GM12892 (cell line): ENCODE data around the gene ZNF140.

Source experiments
- DNase-seq: peaks from one replicate; pipeline ENCODE4 v3.0.0; 2011; ENCODE audit not compliant: insufficient read length
- FAIRE-seq: peaks from 2 replicates; lab custom pipeline; 2011; peaks lifted over from hg19 to GRCh38; lab: Jason Lieb, UNC
- POLR2A ChIP-seq: IDR thresholded peaks from 2 replicates; pipeline ENCODE4 v1.6.1; 2011; ENCODE audit warnings: low read depth, low read length, control low read depth
- POLR2AphosphoS5 ChIP-seq: IDR thresholded peaks from 2 replicates; pipeline ENCODE4 v1.6.1; 2011; ENCODE audit warnings: low read depth, low read length, control low read depth
- TAF1 ChIP-seq: IDR thresholded peaks from 2 replicates; pipeline ENCODE4 v1.6.1; 2011; ENCODE audit warnings: low read depth, mild to moderate bottlenecking, control low read depth, low read length, borderline replicate concordance

ZNF140 gene

DNA sequence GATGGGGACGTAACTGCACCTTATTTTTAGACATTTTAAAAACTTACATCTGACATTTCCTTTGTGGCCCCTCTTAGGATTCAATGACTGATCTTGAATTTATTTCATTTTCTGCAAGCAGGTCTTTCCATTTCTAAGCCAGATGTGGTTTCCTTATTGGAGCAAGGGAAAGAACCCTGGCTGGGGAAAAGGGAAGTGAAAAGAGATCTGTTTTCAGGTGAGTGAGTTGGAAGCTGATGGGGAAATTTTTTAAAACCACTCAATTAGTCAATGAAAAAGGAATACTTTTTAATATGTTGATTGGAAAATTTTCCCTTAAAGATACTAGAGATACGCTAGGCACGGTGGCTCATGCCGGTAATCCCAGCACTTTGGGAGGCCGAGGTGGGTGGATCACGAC lies 2.6 kb downstream of the ZNF140 start:
- DNase-seq = no peak
- FAIRE-seq = no peak
- TF ChIP-seq TAF1 (no peak), POLR2AphosphoS5 (no peak), POLR2A (no peak)

DNA sequence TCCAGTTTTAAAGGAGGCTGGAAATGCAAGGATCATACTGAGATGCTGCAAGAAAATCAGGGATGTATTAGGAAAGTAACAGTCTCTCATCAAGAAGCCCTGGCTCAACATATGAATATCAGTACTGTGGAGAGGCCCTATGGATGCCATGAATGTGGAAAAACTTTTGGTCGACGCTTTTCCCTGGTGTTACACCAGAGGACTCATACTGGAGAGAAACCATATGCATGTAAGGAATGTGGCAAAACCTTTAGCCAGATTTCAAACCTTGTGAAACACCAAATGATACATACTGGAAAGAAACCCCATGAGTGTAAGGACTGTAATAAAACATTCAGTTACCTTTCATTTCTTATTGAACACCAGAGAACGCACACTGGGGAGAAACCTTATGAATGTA lies 24.9 kb downstream of the ZNF140 start:
- FAIRE-seq (no peak), DNase-seq (no peak)
- no peak for TF ChIP-seq POLR2A
- no peak for TF ChIP-seq TAF1
- no peak for TF ChIP-seq POLR2AphosphoS5

DNA sequence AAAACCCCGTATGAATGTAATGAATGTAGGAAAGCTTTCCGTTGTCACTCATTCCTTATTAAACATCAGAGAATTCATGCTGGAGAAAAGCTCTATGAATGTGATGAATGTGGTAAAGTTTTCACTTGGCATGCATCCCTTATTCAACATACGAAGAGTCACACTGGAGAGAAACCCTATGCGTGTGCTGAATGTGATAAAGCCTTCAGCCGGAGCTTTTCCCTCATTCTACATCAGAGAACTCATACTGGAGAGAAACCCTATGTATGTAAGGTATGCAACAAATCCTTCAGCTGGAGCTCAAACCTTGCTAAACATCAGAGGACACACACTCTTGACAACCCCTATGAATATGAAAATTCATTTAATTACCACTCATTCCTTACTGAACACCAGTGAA lies 25.5 kb downstream of the ZNF140 start:
- FAIRE-seq (no peak), DNase-seq (no peak)
- TF ChIP-seq TAF1 (no peak), POLR2AphosphoS5 (no peak), POLR2A (no peak)

DNA sequence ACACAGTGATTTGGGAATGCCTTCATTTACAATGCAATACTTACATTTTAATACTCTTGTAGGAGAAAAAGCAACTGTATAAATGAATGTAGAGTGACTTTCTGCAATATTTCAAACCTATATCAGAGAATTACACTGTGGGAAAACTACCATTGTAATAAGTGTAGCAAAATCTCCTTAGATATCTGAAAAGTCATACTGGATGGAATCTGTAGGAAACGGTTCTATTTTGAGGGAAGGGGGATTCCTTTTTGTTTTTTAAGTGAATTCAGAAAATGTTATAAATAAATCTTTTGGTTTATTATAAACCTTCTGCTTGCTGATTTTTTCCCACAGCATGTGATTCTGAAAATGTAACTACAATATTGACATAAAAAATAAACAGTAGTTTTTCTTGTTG lies 26.4 kb downstream of the ZNF140 start:
- TF ChIP-seq POLR2A (no peak), TAF1 (no peak), POLR2AphosphoS5 (no peak)
- FAIRE-seq (no peak), DNase-seq (no peak)

DNA sequence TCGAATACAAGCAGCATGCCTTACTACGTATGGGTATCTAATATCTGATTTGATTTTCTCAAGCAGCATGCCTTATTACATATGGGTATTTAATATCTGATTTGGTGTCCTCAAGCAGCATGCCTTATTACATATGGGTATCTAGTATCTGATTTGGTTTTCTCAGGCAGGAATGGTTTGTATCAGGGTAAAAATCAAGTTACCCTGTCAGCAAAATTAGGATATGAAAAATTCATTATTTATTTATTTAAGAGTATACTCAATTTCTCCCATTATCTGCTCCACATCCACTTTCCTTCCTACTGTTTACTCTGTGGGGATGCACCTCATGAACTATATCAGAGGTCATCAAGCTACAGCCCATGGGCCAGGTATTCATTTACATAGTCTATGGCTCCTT lies 27.4 kb downstream of the ZNF140 start:
- FAIRE-seq = no peak
- TF ChIP-seq TAF1 (no peak), POLR2A (no peak), POLR2AphosphoS5 (no peak)

DNA sequence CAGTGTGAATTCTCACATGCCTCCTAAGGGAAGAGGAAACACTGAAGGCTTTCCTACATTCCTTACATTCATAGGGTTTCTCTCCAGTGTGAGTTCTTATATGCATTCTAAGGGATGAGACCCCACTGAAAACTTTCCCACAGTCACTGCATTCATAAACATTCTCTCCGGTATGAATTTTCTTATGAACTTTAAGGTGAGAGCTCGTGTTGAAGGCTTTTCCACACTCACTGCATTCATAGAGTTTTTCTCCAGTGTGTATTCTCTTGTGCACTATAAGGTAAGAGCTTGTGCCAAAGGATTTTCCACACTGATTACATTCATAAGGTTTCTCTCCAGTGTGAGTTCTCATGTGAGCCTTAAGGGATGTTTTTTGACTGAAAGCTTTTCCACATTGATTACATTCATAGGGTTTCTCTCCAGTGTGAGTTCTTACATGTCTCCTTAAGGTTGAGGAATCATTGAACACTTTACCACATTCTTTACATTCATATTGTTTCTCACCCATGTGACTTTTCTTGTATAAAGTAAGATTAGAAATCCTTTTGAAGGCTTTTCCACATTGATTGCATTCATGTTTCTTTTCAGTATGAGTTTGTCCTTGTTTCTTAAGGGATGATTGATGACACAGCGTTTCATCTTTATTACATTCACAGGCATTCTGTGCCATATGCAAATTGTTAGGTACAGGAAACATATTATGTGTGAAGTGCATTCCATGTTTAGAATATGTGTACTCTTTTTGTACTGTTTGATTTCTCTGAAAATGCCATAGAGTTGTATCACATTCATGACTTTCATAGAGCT lies 39.9 kb downstream of the ZNF140 start:
- FAIRE-seq = no peak
- TF ChIP-seq POLR2A (no peak), TAF1 (no peak), POLR2AphosphoS5 (no peak)
- no peak for DNase-seq

More for the DNA sequence above, 27.4 kb downstream of the ZNF140 start:
- no peak for DNase-seq

DNA sequence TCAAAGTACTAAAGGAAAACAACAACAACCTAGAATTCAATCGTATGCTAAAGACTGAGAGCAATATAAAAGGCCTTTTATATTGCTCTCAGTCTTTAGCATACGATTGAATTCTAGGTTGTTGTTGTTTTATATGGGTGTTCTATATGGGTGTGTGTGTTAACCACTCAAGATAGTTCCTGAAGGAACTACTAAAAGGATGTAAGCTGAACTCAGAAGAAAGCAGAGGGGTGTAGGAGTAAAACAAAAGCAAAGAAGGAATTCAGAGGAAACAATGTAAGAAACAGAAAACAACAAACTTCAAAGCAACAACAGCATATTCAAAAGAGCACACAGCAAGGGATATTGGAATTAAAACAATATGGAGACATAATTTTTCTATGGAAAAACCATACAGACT lies 44.0 kb downstream of the ZNF140 start:
- TF ChIP-seq POLR2A = no peak
- TF ChIP-seq TAF1 = no peak
- TF ChIP-seq POLR2AphosphoS5 = no peak
- DNase-seq (no peak), FAIRE-seq (no peak)

DNA sequence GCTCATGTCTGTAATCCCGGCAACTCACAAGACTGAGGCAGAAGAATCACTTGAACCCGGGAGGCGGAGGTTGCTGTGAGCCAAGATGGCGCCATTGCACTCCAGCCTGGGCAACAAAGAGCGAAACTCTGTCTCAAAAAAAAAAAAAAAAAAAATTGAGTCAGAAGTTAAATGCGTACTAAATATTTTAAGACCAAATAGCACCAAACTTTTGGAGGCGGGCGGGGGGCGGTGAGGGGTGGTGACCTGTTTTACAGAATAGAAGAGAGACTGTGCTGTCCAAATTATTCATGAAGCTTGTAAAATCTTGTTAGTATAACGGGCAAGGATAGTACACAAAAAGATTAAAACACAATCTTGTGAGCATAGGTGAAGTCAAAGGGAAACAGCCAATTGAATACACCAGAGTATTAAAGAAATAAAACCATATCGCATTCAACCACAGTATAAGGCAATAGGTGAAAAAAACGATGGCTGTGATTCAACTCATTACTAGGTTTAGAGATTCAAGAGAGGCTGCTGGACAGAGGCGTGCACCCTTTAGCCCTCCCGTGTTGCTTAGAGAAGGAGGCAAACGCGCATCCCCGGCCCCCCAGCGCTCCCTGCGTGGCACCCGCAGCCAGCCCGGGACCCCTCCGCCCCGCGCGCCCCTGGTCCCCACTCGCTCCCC lies 48.8 kb downstream of the ZNF140 start:
- TF ChIP-seq POLR2A (no peak), TAF1 (no peak), POLR2AphosphoS5 (no peak)
- DNase-seq = no peak
- no peak for FAIRE-seq

DNA sequence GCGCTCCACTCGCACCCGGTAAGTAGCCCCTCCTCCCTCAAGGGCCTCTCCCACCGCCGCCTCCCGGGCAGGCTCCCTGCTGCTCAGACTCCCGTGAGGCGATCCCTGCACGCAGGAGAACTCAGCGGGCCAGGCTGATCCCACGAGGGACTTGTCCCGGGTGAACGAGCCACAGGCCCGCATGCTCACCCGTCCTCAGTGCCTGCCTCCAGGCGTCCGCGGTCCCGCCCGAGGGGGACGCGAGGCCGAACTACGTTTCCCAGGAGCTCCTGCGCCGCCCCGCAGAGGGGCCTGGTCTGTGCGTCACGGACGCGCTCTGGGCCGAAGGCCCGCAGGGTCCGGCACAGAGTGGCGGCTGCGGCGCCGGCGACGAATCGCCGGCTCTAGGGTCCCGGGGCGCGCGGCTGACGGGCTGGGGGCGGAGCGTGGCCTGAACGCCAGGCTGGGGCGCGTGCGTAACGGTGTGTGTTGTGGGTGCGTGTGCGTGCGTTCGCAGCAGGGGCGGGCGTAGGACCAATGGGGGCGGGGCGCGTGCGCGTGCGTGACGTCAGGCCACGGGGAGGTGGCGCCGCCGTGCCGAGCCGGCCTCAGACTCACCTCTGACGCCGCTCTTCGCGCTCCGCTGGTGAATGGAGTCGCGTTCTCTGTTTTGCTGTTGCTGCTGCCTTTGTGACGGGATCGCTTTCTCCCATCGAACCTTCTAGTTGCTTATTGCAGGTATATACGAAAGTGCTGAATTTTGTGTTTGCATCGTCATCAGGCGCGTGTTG lies 49.5 kb downstream of the ZNF140 start, which contains the start of the genes ZNF10 and ZNF891:
Gene ZNF10 (plus strand): TSS at position 590 of the 770 bp plus-strand sequence. CDS start 13,866 bp downstream, outside the sequence.
Gene ZNF891 (minus strand): TSS at position 237 of the 770 bp plus-strand sequence. CDS start 8,356 bp downstream, outside the sequence.
- FAIRE-seq (peak; percentile 97), DNase-seq (peak; percentile 56)
- TF ChIP-seq POLR2A = peak; percentile 81
- peak; percentile 78; the same call in 1 of the 2 replicates for TF ChIP-seq POLR2AphosphoS5
- no peak; the same call in 1 of the 2 replicates for TF ChIP-seq TAF1

DNA sequence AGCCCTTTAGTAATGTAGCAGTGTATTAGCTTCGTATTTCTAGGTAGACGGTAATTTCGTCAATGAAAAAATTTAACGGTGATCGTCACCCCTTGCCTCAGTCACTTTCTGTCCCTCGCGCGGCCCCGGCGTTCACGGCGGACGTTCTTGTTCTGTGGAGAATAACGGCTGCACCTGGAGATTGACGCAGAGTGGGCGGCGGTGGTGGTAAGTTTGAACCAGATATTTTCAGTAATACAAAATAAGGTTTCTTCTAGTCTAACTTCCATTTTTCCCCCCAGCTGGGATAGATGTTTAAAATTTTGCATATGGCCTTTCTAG lies 50.0 kb downstream of the ZNF140 start:
- DNase-seq = no peak
- no peak for TF ChIP-seq POLR2AphosphoS5

DNA sequence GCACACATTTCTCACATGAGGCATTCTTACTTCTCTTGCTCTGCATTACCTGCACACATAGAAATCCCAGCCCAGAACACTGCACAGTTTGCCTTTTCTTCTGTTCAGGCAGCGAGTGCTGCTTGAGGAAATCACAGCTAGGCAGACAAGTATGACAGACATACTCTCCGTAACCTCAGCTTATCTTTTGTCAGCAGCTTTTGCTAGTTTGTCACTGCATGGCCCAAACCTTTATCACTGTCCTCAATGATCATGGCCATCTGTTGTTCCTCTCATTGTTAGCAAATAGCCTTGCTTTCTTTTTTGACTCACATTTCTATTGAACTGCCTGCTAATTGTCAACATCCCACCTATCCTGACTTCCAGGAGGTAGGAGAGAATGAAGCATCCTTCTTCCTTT lies 55.0 kb downstream of the ZNF140 start:
- DNase-seq = no peak
- no peak for FAIRE-seq

More for the DNA sequence above, 50.0 kb downstream of the ZNF140 start:
- no peak for FAIRE-seq

More for the DNA sequence above, 55.0 kb downstream of the ZNF140 start:
- TF ChIP-seq TAF1 (no peak), POLR2AphosphoS5 (no peak), POLR2A (no peak)
